Vagina (tissue), 2 donors: ENCODE results near the gene NT5C1B. TPM values are rescaled to one million over a fixed set of nuclear protein-coding genes. Genes with fewer than 3 reads are reported as not detected.

Experiments used
- DNase-seq, 2 donors: peaks; one replicate each; pipeline ENCODE4 v3.0.0-alpha.2; 2017; ENCODE audit errors: extremely low spot score in 2 of 2
- H3K27ac ChIP-seq: fragments of 200-600 bp; sonication (generic); one replicate; pipeline ENCODE4 v1.5.1; 2019
- H3K27me3 ChIP-seq: fragments of 200-600 bp; sonication (generic); one replicate; pipeline ENCODE4 v1.5.1; 2019
- H3K36me3 ChIP-seq, 2 donors: fragments of 200-600 bp; sonication (generic); one replicate each; pipeline ENCODE4 v1.5.1; 2017 to 2019
- H3K4me1 ChIP-seq: fragments of 200-600 bp; sonication (generic); one replicate; pipeline ENCODE4 v1.5.1; 2019
- H3K4me3 ChIP-seq, 2 donors: fragments of 200-600 bp; sonication (generic); 1 replicate in 1 of 2; 2 replicates in 1 of 2; pipeline ENCODE4 v1.5.1; 2016 to 2019
- H3K9me3 ChIP-seq: fragments of 200-600 bp; sonication (generic); one replicate; pipeline ENCODE4 v1.5.1; 2019
- POLR2A ChIP-seq, 2 donors: fragments of 450-650 bp; IDR thresholded peaks; one replicate each; pipeline ENCODE4 v1.6.1; 2017; ENCODE audit warnings: antibody characterized with exemption in 2 of 2, mild to moderate bottlenecking in 2 of 2, moderate library complexity in 2 of 2
- POLR2AphosphoS5 ChIP-seq, 2 donors: sonication (generic); formaldehyde crosslinking; IDR thresholded peaks; one replicate each; pipeline ENCODE4 v1.9.0; 2017; ENCODE audit warnings: antibody characterized with exemption in 2 of 2, mild to moderate bottlenecking in 2 of 2, low read depth in 1 of 2; ENCODE audit not compliant: insufficient read depth in 1 of 2
- intact Hi-C: fragments of 100-400 bp; cut with DNase I; formaldehyde crosslinking; loops from one replicate; pipeline ENCODE4 v1.15.1; 2023
- total RNA-seq: library from RNA; depleted of rRNA; stranded (reverse); fragments of >200 nt; gene quantifications from one replicate; pipeline ENCODE4 v1.2.3, GENCODE V29; 2016
- TF ChIP-seq, protein P1 (sequence below), 3 experiments: fragments of 450-650 bp in 2 of 3; fragments of 200-600 bp in 1 of 3; sonication (generic) in 1 of 3; IDR thresholded peaks; one replicate each; pipeline ENCODE4 v1.5.1; 2017 to 2019; ENCODE audit warnings: antibody characterized with exemption in 3 of 3, mild to moderate bottlenecking in 2 of 3, moderate library complexity in 2 of 3

The NT5C1B gene
- total RNA-seq, 1 donor from 2014 or later: not detected

GRCh38 chr2:18619091-18619490, 29.7 kb upstream of the NT5C1B start:
- TF ChIP-seq, protein P1, sequence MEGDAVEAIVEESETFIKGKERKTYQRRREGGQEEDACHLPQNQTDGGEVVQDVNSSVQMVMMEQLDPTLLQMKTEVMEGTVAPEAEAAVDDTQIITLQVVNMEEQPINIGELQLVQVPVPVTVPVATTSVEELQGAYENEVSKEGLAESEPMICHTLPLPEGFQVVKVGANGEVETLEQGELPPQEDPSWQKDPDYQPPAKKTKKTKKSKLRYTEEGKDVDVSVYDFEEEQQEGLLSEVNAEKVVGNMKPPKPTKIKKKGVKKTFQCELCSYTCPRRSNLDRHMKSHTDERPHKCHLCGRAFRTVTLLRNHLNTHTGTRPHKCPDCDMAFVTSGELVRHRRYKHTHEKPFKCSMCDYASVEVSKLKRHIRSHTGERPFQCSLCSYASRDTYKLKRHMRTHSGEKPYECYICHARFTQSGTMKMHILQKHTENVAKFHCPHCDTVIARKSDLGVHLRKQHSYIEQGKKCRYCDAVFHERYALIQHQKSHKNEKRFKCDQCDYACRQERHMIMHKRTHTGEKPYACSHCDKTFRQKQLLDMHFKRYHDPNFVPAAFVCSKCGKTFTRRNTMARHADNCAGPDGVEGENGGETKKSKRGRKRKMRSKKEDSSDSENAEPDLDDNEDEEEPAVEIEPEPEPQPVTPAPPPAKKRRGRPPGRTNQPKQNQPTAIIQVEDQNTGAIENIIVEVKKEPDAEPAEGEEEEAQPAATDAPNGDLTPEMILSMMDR (IDR thresholded peaks at IDR 0.05): no peak
- TF ChIP-seq POLR2AphosphoS5 (IDR thresholded peaks at IDR 0.05; ENCODE audit: insufficient read depth in 1 of 2, low read depth in 1 of 2) (no peak), POLR2A (IDR thresholded peaks at IDR 0.05) (no peak)
- Histone ChIP-seq H3K4me3 (no peak overlapping the region), H3K9me3 (no peaks in the 10 kb centered on the region), H3K27ac (no peak overlapping the region), H3K4me1 (no peaks in the 10 kb centered on the region), H3K36me3 (no peaks in the 10 kb centered on the region), H3K27me3 (no peaks in the 10 kb centered on the region)
- intact Hi-C loops: no loop called here
- no peak for DNase-seq

DNA sequence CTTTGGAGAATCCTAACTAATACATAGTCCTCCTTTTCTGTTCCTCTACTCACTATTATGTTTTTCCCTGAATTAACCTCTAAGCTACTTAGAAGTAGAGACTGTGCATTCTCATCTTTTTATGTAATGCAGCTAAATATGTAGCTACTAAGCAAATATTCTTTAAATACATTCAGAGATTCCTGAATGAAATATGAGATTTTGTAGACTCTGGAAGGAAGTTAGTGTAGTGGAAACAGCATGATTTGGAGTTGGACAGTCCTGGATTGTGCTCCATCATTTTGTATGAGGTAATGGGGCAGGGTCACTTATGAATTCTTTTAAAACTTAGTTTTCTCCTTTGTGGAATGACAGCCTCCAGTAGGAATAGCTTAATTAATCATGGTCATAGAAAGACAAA, 24.7 kb upstream of the NT5C1B start:
- Histone ChIP-seq H3K36me3 (no peaks in the 10 kb centered on the region), H3K4me1 (no peaks in the 10 kb centered on the region), H3K27ac (no peak overlapping the region), H3K27me3 (no peaks in the 10 kb centered on the region), H3K4me3 (no peak overlapping the region), H3K9me3 (no peaks in the 10 kb centered on the region)
- DNase-seq: no peak
- intact Hi-C loops: no loop called here
- TF ChIP-seq, protein P1 (IDR thresholded peaks at IDR 0.05): no peak
- no peak for TF ChIP-seq POLR2A (IDR thresholded peaks at IDR 0.05)
- TF ChIP-seq POLR2AphosphoS5 (IDR thresholded peaks at IDR 0.05; ENCODE audit: insufficient read depth in 1 of 2, low read depth in 1 of 2): no peak

DNA sequence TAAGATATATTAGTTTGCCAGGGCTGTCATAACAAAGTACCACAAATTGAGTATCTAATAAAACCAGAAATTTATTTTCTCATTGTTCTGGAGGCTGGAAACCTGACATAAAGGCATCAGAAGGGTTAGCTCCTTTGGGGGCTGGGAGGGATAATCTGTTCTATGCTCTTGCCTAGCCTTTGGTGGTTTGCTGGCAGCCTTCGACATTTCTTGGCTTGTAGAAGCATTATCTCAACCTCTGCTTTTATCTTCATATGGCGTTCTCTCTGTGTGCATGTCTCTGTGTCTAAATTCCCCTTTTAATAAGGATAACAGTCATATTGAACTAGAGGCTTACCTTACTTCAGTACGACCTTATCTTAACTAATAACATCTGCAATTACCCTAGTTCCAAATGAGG, 22.8 kb upstream of the NT5C1B start:
- no peaks in the 10 kb centered on the region for H3K36me3 ChIP-seq
- TF ChIP-seq, protein P1 (IDR thresholded peaks at IDR 0.05): no peak
- TF ChIP-seq POLR2AphosphoS5 (IDR thresholded peaks at IDR 0.05; ENCODE audit: insufficient read depth in 1 of 2, low read depth in 1 of 2): no peak
- no peak for TF ChIP-seq POLR2A (IDR thresholded peaks at IDR 0.05)
- intact Hi-C loops: no loop called here
- DNase-seq: no peak
- no peaks in the 10 kb centered on the region for H3K9me3 ChIP-seq
- H3K4me1 ChIP-seq: no peaks in the 10 kb centered on the region
- H3K4me3 ChIP-seq: no peak overlapping the region
- no peak overlapping the region for H3K27ac ChIP-seq
- H3K27me3 ChIP-seq: no peaks in the 10 kb centered on the region

DNA sequence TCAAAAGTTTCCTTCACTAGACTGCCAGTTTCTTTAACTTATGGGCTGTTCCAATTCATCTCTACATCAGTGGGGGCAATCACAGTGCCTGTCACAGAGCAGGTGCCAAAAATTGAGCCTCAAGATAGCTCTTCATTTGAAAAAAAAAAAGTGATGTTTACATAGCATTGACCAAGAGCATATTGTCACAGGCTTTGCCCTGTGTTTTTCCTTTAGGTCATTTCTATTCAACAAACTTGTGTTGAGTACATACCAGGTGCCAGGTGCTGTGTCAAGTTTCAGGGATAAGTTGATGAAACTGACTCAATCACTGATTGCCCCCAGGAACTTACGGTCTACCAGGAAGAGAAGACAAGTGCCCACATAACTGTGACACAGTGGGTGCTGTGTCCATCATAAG, 22.2 kb upstream of the NT5C1B start:
- H3K27ac ChIP-seq: no peak overlapping the region
- no peaks in the 10 kb centered on the region for H3K4me1 ChIP-seq
- no peaks in the 10 kb centered on the region for H3K36me3 ChIP-seq

DNA sequence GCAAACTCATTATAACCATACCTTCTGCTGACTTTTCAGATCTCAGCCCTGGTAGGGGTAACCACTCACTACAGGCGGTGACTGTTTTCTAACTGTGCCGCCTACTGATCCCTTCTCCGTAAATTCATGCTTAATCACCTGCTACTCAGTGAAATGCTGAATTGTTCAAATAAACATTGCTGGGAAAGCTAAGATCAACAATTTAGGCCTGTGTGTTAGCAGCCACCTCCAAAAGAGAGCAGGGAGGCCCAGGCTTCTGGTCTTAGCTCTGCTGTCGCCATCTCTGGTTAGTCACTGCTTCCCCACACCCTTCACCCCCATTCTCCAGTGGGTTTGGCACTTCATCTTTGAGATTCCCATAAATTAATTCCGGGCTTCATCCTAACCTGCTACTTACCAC, 21.8 kb upstream of the NT5C1B start:
- intact Hi-C loops: no loop called here

More for the DNA sequence above, 22.2 kb upstream of the NT5C1B start:
- TF ChIP-seq POLR2A (IDR thresholded peaks at IDR 0.05) (no peak), POLR2AphosphoS5 (IDR thresholded peaks at IDR 0.05; ENCODE audit: insufficient read depth in 1 of 2, low read depth in 1 of 2) (no peak)
- TF ChIP-seq, protein P1 (IDR thresholded peaks at IDR 0.05): no peak
- no peaks in the 10 kb centered on the region for H3K9me3 ChIP-seq
- intact Hi-C loops: no loop called here
- H3K4me3 ChIP-seq: no peak overlapping the region
- no peak for DNase-seq
- H3K27me3 ChIP-seq: no peaks in the 10 kb centered on the region

More for the DNA sequence above, 21.8 kb upstream of the NT5C1B start:
- TF ChIP-seq POLR2AphosphoS5 (IDR thresholded peaks at IDR 0.05; ENCODE audit: insufficient read depth in 1 of 2, low read depth in 1 of 2) (no peak), POLR2A (IDR thresholded peaks at IDR 0.05) (no peak)
- TF ChIP-seq, protein P1 (IDR thresholded peaks at IDR 0.05): no peak
- no peak for DNase-seq
- Histone ChIP-seq H3K9me3 (no peaks in the 10 kb centered on the region), H3K36me3 (no peaks in the 10 kb centered on the region), H3K27me3 (no peaks in the 10 kb centered on the region), H3K4me3 (no peak overlapping the region), H3K27ac (no peak overlapping the region), H3K4me1 (no peaks in the 10 kb centered on the region)
